ENCODE results near the gene ST6GAL1. TPM values are rescaled to one million over a fixed set of nuclear protein-coding genes. Genes with fewer than 3 reads are reported as not detected.
A peak's percentile ranks its signal among the peaks of the same experiment; 100 is the strongest.
"Not testable (repeated sequence)": the region's sequence is repeated elsewhere in the genome, so short reads cannot be mapped to it uniquely, and the experiment has no call there.

The ST6GAL1 gene
- total RNA-seq, result 10 to 100 TPM; 28.9 to 33.5 TPM
- polyA plus RNA-seq (ENCODE audit: insufficient read length in 2 of 2), result 10 to 100 TPM; 35.8 to 44.6 TPM
- long read RNA-seq, donor 1, full-length matches to known transcripts, result 3 of 3 reads
- long read RNA-seq, donor 1, partial matches to known transcripts, result 0 of 3 reads
- long read RNA-seq, donor 1, other reads (novel, unspliced or antisense), result 0 of 3 reads
- long read RNA-seq, donor 2, full-length matches to known transcripts, result 2 of 2 reads
- long read RNA-seq, donor 2, partial matches to known transcripts, result 0 of 2 reads
- long read RNA-seq, donor 2, other reads (novel, unspliced or antisense), result 0 of 2 reads
- long read RNA-seq, donor 3, full-length matches to known transcripts, result 1 of 23 reads
- long read RNA-seq, donor 3, partial matches to known transcripts, result 6 of 23 reads
- long read RNA-seq, donor 3, other reads (novel, unspliced or antisense), result 16 of 23 reads
- long read RNA-seq, donor 4, full-length matches to known transcripts, result 11 of 125 reads
- long read RNA-seq, donor 4, partial matches to known transcripts, result 30 of 125 reads
- long read RNA-seq, donor 4, other reads (novel, unspliced or antisense), result 84 of 125 reads

GRCh38 chr3:186930143-186930640 is at the start of gene ST6GAL1:
ST6GAL1 (plus strand) TSS chr3:186930526; CDS start chr3:187042704, 112,178 bp downstream.
- Histone ChIP-seq H3K4me1 (ENCODE audit: control insufficient read depth, insufficient read depth, low read length) (peaks cover 29% of the 10 kb centered on the region), H3K4me3 (ENCODE audit: low read depth, low read length) (peak within 1 kb of the TSS; percentile 72), H3K36me3 (ENCODE audit: control insufficient read depth, insufficient read depth, low read length) (no peaks in the 10 kb centered on the region), H3K27ac (ENCODE audit: low read depth, low read length) (peak within 1 kb of the TSS; percentile 74), H3K27me3 (ENCODE audit: control insufficient read depth, insufficient read depth, low read length) (peaks cover 5% of the 10 kb centered on the region), H3K9me3 (ENCODE audit: control insufficient read depth, insufficient read depth, low read length) (no peaks in the 10 kb centered on the region)
- peak in 5 of 6 donors; percentile 22 to 89 (median 41) for DNase-seq (ENCODE audit: low read depth in 4 of 6, low spot score in 6 of 6)
- WGBS (ENCODE audit: insufficient coverage), result 0% methylated on average over 38 of the region's 38 CpGs

- 54% methylated on average over 2 of the region's 4 CpGs for WGBS (ENCODE audit: insufficient coverage)
- DNase-seq (ENCODE audit: low read depth in 4 of 6, low spot score in 6 of 6), result peak in 1 of 6 donors; percentile 19
- no peaks in the 10 kb centered on the region for H3K4me1 ChIP-seq (ENCODE audit: control insufficient read depth, insufficient read depth, low read length)
- H3K9me3 ChIP-seq (ENCODE audit: control insufficient read depth, insufficient read depth, low read length), result no peaks in the 10 kb centered on the region
- H3K27ac ChIP-seq (ENCODE audit: low read depth, low read length), result no peak overlapping the region
- H3K27me3 ChIP-seq (ENCODE audit: control insufficient read depth, insufficient read depth, low read length), result peaks cover 2% of the 10 kb centered on the region
- no peak overlapping the region for H3K4me3 ChIP-seq (ENCODE audit: low read depth, low read length)
- no peaks in the 10 kb centered on the region for H3K36me3 ChIP-seq (ENCODE audit: control insufficient read depth, insufficient read depth, low read length)
Observed at GRCh38 chr3:186882150-186882524, 48.2 kb upstream of the ST6GAL1 start.

GRCh38 chr3:186882881-186883685 is 47.2 kb upstream of the ST6GAL1 start:
- H3K9me3 ChIP-seq (ENCODE audit: control insufficient read depth, insufficient read depth, low read length), result no peaks in the 10 kb centered on the region
- H3K36me3 ChIP-seq (ENCODE audit: control insufficient read depth, insufficient read depth, low read length), result no peaks in the 10 kb centered on the region
- H3K4me1 ChIP-seq (ENCODE audit: control insufficient read depth, insufficient read depth, low read length), result no peaks in the 10 kb centered on the region
- no peak overlapping the region for H3K27ac ChIP-seq (ENCODE audit: low read depth, low read length)
- H3K27me3 ChIP-seq (ENCODE audit: control insufficient read depth, insufficient read depth, low read length), result peaks cover 5% of the 10 kb centered on the region
- no peak overlapping the region for H3K4me3 ChIP-seq (ENCODE audit: low read depth, low read length)
- no peak for DNase-seq (ENCODE audit: low read depth in 4 of 6, low spot score in 6 of 6)
- 100% methylated on average over 2 of the region's 6 CpGs for WGBS (ENCODE audit: insufficient coverage)

GRCh38 chr3:186883686-186884058 is 46.7 kb upstream of the ST6GAL1 start:
- Histone ChIP-seq H3K36me3 (ENCODE audit: control insufficient read depth, insufficient read depth, low read length) (no peaks in the 10 kb centered on the region), H3K9me3 (ENCODE audit: control insufficient read depth, insufficient read depth, low read length) (no peaks in the 10 kb centered on the region), H3K4me3 (ENCODE audit: low read depth, low read length) (no peak overlapping the region), H3K4me1 (ENCODE audit: control insufficient read depth, insufficient read depth, low read length) (no peaks in the 10 kb centered on the region), H3K27me3 (ENCODE audit: control insufficient read depth, insufficient read depth, low read length) (peaks cover 5% of the 10 kb centered on the region), H3K27ac (ENCODE audit: low read depth, low read length) (no peak overlapping the region)
- no peak for DNase-seq (ENCODE audit: low read depth in 4 of 6, low spot score in 6 of 6)
- 100% methylated on average over 1 of the region's 1 CpG for WGBS (ENCODE audit: insufficient coverage)

GRCh38 chr3:186884868-186885267 is 45.5 kb upstream of the ST6GAL1 start:
- H3K36me3 ChIP-seq (ENCODE audit: control insufficient read depth, insufficient read depth, low read length); H3K4me1 ChIP-seq (ENCODE audit: control insufficient read depth, insufficient read depth, low read length); H3K4me3 ChIP-seq (ENCODE audit: low read depth, low read length); H3K27me3 ChIP-seq (ENCODE audit: control insufficient read depth, insufficient read depth, low read length); H3K9me3 ChIP-seq (ENCODE audit: control insufficient read depth, insufficient read depth, low read length); H3K27ac ChIP-seq (ENCODE audit: low read depth, low read length); DNase-seq (ENCODE audit: low read depth in 4 of 6, low spot score in 6 of 6): not testable (repeated sequence)
- WGBS (ENCODE audit: insufficient coverage), result 98% methylated on average over 11 of the region's 29 CpGs

- Histone ChIP-seq H3K9me3 (ENCODE audit: control insufficient read depth, insufficient read depth, low read length) (no peaks in the 10 kb centered on the region), H3K27ac (ENCODE audit: low read depth, low read length) (no peak overlapping the region), H3K27me3 (ENCODE audit: control insufficient read depth, insufficient read depth, low read length) (peaks cover 5% of the 10 kb centered on the region), H3K4me1 (ENCODE audit: control insufficient read depth, insufficient read depth, low read length) (no peaks in the 10 kb centered on the region), H3K36me3 (ENCODE audit: control insufficient read depth, insufficient read depth, low read length) (no peaks in the 10 kb centered on the region), H3K4me3 (ENCODE audit: low read depth, low read length) (no peak overlapping the region)
- WGBS (ENCODE audit: insufficient coverage), result 87% methylated on average over 3 of the region's 5 CpGs
- DNase-seq (ENCODE audit: low read depth in 4 of 6, low spot score in 6 of 6), result no peak
Observed at GRCh38 chr3:186886202-186886981, 43.9 kb upstream of the ST6GAL1 start.

- H3K27ac ChIP-seq (ENCODE audit: low read depth, low read length); H3K4me1 ChIP-seq (ENCODE audit: control insufficient read depth, insufficient read depth, low read length); H3K27me3 ChIP-seq (ENCODE audit: control insufficient read depth, insufficient read depth, low read length); H3K9me3 ChIP-seq (ENCODE audit: control insufficient read depth, insufficient read depth, low read length); H3K36me3 ChIP-seq (ENCODE audit: control insufficient read depth, insufficient read depth, low read length); DNase-seq (ENCODE audit: low read depth in 4 of 6, low spot score in 6 of 6); H3K4me3 ChIP-seq (ENCODE audit: low read depth, low read length): not testable (repeated sequence)
- WGBS (ENCODE audit: insufficient coverage), result no CpG with 5 or more reads among the region's 5 CpGs
Observed at GRCh38 chr3:186887507-186887938, 42.8 kb upstream of the ST6GAL1 start.

- Histone ChIP-seq H3K4me1 (ENCODE audit: control insufficient read depth, insufficient read depth, low read length) (no peaks in the 10 kb centered on the region), H3K27me3 (ENCODE audit: control insufficient read depth, insufficient read depth, low read length) (peaks cover 5% of the 10 kb centered on the region), H3K4me3 (ENCODE audit: low read depth, low read length) (no peak overlapping the region), H3K36me3 (ENCODE audit: control insufficient read depth, insufficient read depth, low read length) (no peaks in the 10 kb centered on the region), H3K27ac (ENCODE audit: low read depth, low read length) (no peak overlapping the region), H3K9me3 (ENCODE audit: control insufficient read depth, insufficient read depth, low read length) (no peaks in the 10 kb centered on the region)
- 31% methylated on average over 2 of the region's 6 CpGs for WGBS (ENCODE audit: insufficient coverage)
- no peak for DNase-seq (ENCODE audit: low read depth in 4 of 6, low spot score in 6 of 6)
Observed at GRCh38 chr3:186888569-186888968, 41.8 kb upstream of the ST6GAL1 start.

- not testable (repeated sequence) for H3K9me3 ChIP-seq (ENCODE audit: control insufficient read depth, insufficient read depth, low read length); H3K27ac ChIP-seq (ENCODE audit: low read depth, low read length); H3K36me3 ChIP-seq (ENCODE audit: control insufficient read depth, insufficient read depth, low read length); H3K27me3 ChIP-seq (ENCODE audit: control insufficient read depth, insufficient read depth, low read length); H3K4me1 ChIP-seq (ENCODE audit: control insufficient read depth, insufficient read depth, low read length); H3K4me3 ChIP-seq (ENCODE audit: low read depth, low read length); DNase-seq (ENCODE audit: low read depth in 4 of 6, low spot score in 6 of 6)
- WGBS (ENCODE audit: insufficient coverage), result no CpG with 5 or more reads among the region's 4 CpGs
Observed at GRCh38 chr3:186889698-186890097, 40.6 kb upstream of the ST6GAL1 start.

Data from spinal cord (tissue), 10 donors.